Gastroesophageal sphincter (tissue), 2 donors: ENCODE data around the gene ZNF235.

ENCODE experiments used
- POLR2A ChIP-seq, 2 donors: fragments of 450-650 bp; IDR thresholded peaks; one replicate each; pipeline ENCODE4 v1.6.1; 2017; ENCODE audit warnings: antibody characterized with exemption in 2 of 2, mild to moderate bottlenecking in 2 of 2, moderate library complexity in 1 of 2
- POLR2AphosphoS5 ChIP-seq: sonication (generic); formaldehyde crosslinking; IDR thresholded peaks from one replicate; pipeline ENCODE4 v1.6.1; 2017; ENCODE audit warnings: antibody characterized with exemption

- TF ChIP-seq POLR2A (IDR thresholded peaks at IDR 0.05) (no peak), POLR2AphosphoS5 (no peak)
These were observed 45.9 kb downstream of the ZNF235 start for GRCh38 chr19:44258835-44259413.
